Peyer's patch (tissue), 4 donors: ENCODE measurements around the gene ZNF621.

ENCODE experiments used
- CTCF ChIP-seq, 6 experiments: fragments of 450-650 bp in 4 of 6; fragments of 200-600 bp in 2 of 6; sonication (generic) in 1 of 6; IDR thresholded peaks; one replicate each; pipeline ENCODE4 v1.5.1; 2017 to 2019; ENCODE audit warnings: antibody characterized with exemption in 6 of 6, mild to moderate bottlenecking in 3 of 6, moderate library complexity in 1 of 6
- POLR2A ChIP-seq, 2 donors: fragments of 450-650 bp; IDR thresholded peaks; one replicate each; pipeline ENCODE4 v1.5.1; 2017; ENCODE audit warnings: antibody characterized with exemption in 2 of 2, mild to moderate bottlenecking in 2 of 2, moderate library complexity in 2 of 2

- no peak for TF ChIP-seq CTCF (IDR thresholded peaks at IDR 0.05)
- no peak for TF ChIP-seq POLR2A (IDR thresholded peaks at IDR 0.05)
Observed at GRCh38 chr3:40499952-40500351, 24.8 kb upstream of the ZNF621 start.
